Left ventricle myocardium inferior (tissue), 1 donor: ENCODE measurements around the gene SF3B4. TPM values are rescaled to one million over a fixed set of nuclear protein-coding genes. Genes with fewer than 3 reads are reported as not detected.
A peak's percentile ranks its signal among the peaks of the same experiment; 100 is the strongest.

ENCODE experiments used
- DNase-seq: peaks from one replicate; pipeline ENCODE4 v3.0.0-alpha.2; 2020
- H3K27ac ChIP-seq: fragments of 200-600 bp; replicated peaks from 2 replicates; pipeline ENCODE4 v1.8.0; 2021
- H3K27me3 ChIP-seq: fragments of 200-600 bp; 2 replicates; pipeline ENCODE4 v1.8.0; 2021; ENCODE audit warnings: low read depth
- H3K36me3 ChIP-seq: fragments of 200-600 bp; 2 replicates; pipeline ENCODE4 v1.8.0; 2021
- H3K4me1 ChIP-seq: fragments of 200-600 bp; 2 replicates; pipeline ENCODE4 v1.8.0; 2021
- H3K4me3 ChIP-seq: fragments of 200-600 bp; 2 replicates; pipeline ENCODE4 v1.8.0; 2021; ENCODE audit warnings: mild to moderate bottlenecking, moderate library complexity
- H3K9me3 ChIP-seq: fragments of 200-600 bp; replicated peaks from 2 replicates; pipeline ENCODE4 v1.8.0; 2021
- intact Hi-C: fragments of 100-400 bp; cut with micrococcal nuclease; formaldehyde crosslinking; loops from one replicate; pipeline ENCODE4 v1.11.0; 2022
- total RNA-seq: library from RNA; stranded (reverse); fragmentation: NEBNext Ultra II Directional; extraction: Animal tissue kit (Norgen Biotek cat#: 25700); gene quantifications from one replicate; pipeline ENCODE4 v1.2.1, GENCODE V29; 2021
- TF ChIP-seq, protein P1 (sequence below): fragments of 200-600 bp; IDR thresholded peaks from 2 replicates; pipeline ENCODE4 v1.8.0; 2021; ENCODE audit warnings: antibody characterized with exemption, mild to moderate bottlenecking, borderline replicate concordance
- donor health status: DM: no; HTN: yes; CAD: no; lungs with severe emphysema.

SF3B4 gene
- total RNA-seq, 1 donor from 2014 or later: 25.3 TPM

DNA sequence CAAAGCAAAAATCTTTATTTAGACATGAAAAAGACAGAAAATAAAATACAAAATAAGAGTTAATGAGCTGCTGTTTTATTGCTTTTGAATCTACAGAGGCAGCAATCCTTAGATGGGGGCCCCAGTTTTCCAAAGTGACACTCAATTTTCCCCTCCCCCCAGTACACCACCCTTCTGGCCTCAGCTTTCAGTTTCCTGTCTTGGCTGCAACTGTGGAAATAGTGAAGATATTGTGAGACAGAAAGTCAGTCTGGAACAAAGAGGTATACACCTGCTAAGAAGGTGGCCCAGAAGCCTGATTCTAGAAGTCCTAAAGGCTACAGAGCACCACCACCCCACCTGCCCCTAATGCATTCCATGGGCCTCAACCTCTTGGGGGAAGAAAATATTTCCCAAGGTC is 10.2 kb upstream of the SF3B4 start:
- no peak for DNase-seq
- H3K4me1 ChIP-seq: peaks cover 60% of the 10 kb centered on the region
- TF ChIP-seq, protein P1, sequence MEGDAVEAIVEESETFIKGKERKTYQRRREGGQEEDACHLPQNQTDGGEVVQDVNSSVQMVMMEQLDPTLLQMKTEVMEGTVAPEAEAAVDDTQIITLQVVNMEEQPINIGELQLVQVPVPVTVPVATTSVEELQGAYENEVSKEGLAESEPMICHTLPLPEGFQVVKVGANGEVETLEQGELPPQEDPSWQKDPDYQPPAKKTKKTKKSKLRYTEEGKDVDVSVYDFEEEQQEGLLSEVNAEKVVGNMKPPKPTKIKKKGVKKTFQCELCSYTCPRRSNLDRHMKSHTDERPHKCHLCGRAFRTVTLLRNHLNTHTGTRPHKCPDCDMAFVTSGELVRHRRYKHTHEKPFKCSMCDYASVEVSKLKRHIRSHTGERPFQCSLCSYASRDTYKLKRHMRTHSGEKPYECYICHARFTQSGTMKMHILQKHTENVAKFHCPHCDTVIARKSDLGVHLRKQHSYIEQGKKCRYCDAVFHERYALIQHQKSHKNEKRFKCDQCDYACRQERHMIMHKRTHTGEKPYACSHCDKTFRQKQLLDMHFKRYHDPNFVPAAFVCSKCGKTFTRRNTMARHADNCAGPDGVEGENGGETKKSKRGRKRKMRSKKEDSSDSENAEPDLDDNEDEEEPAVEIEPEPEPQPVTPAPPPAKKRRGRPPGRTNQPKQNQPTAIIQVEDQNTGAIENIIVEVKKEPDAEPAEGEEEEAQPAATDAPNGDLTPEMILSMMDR: no peak
- H3K27me3 ChIP-seq: no peaks in the 10 kb centered on the region
- H3K4me3 ChIP-seq: no peak overlapping the region
- H3K9me3 ChIP-seq: no peaks in the 10 kb centered on the region
- no peaks in the 10 kb centered on the region for H3K36me3 ChIP-seq
- intact Hi-C loops: no loop called here
- peak overlapping the region; percentile 86 for H3K27ac ChIP-seq

DNA sequence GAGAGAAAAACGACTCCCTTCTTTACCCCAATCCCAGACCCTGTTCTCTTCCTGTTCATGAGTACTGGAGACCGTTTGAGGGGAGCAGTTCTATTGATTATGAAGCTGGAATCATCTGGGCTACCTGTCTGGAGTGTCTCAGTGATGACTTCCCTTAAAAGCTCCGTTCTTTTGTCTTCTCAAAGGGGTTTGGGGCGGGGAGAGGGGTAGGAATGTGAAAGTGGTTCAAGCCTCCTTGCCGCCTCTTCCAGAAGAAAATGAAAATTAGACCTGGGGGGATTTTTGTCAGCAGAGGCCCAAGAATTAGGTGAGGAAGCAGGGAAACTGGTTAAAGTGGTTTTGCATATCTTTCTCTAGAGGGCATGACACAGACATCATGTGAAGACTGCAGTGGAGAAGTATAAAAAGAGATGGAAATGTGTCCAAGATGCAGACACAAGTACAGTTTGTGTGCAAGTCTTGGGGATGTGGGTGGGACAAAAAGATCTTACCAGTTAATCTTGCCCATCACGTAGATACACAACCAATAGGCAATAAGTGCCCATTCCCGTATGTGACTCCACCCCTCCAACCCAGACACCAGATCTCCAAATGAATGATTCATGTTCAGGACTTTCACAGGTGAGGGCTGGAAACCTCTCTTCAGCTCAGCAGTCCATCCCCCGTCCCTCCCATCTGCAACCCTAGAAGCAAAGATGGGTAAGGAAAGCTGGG is 9.5 kb upstream of the SF3B4 start:
- Histone ChIP-seq H3K36me3 (no peaks in the 10 kb centered on the region), H3K9me3 (no peaks in the 10 kb centered on the region), H3K4me3 (peak overlapping the region; percentile 69), H3K4me1 (peaks cover 54% of the 10 kb centered on the region), H3K27ac (peak overlapping the region; percentile 86), H3K27me3 (no peaks in the 10 kb centered on the region)
- DNase-seq: no peak
- TF ChIP-seq, protein P1: no peak
- intact Hi-C loops: no loop called here

DNA sequence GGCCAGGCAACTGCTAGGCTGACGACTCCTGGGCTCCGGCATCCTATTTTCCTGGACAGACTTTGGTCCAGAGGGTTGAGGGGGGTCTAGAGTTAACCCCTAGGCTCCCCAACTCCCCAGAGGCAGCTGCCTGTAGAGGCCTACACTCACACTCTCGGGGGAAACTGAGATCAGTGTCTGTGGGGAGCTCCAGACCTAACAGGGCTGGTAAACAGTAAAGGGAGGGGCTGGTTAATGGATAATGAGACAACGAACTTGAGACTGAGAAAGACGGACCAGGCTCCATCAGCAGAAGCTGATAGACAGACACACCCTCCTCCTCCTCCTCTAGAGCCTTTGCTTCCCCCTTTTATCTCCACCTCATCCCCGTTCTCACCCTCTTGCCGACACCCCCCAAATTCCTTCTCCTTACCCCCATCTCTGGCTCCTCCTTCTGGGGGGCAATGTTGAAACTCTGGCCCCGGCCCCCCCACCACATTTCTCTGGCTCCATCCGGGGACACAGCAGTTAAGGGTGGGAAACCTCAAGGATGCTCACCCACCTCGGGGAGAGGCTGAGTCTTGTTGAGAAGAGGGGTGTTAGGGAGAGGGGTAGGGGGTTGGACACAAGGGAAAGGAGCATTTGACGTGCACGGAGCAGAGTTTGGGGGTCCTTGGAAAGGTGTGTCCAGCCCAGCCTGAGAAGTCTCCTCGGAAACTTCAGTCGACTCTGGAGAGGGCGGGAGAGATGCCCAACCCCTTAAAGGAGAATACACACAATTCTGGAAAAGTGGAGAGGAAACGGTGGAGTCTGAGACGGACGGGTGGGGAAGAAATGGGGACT is 8.8 kb upstream of the SF3B4 start, which contains the start of gene MTMR11:
Gene MTMR11 (minus strand): TSS at position 710 of the 822 bp plus-strand sequence. CDS start 232 bp downstream, at position 478.
- no peak for DNase-seq
- intact Hi-C loops: no loop called here
- TF ChIP-seq, protein P1: no peak
- H3K27me3 ChIP-seq: no peaks in the 10 kb centered on the region
- peak within 1 kb of the TSS; percentile 69 for H3K4me3 ChIP-seq
- H3K36me3 ChIP-seq: no peaks in the 10 kb centered on the region
- peak within 1 kb of the TSS; percentile 86 for H3K27ac ChIP-seq
- H3K9me3 ChIP-seq: no peaks in the 10 kb centered on the region
- H3K4me1 ChIP-seq: peaks cover 50% of the 10 kb centered on the region

DNA sequence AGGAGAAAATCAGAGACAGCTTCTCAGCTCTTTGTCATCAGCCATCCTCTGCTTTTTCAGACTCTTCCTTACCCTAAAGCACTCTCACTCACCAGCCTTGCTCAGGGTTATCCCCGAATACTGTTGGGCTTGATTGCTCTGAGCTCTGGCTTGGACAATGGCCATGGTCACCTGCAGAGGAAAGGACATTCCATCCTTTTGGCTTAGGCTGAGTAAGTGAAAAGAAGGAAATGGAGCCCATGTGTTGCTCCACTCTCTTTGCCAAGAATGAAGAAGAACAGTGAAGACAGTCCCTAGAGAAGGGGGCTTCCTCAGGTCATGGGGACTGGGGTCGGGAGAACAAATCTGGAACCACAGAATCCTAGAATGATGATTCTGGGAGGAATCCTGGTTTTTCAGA is 6.8 kb upstream of the SF3B4 start:
- TF ChIP-seq, protein P1: no peak
- no peak for DNase-seq
- Histone ChIP-seq H3K27ac (no peak overlapping the region), H3K36me3 (no peaks in the 10 kb centered on the region), H3K4me1 (peaks cover 44% of the 10 kb centered on the region), H3K4me3 (no peak overlapping the region), H3K27me3 (no peaks in the 10 kb centered on the region), H3K9me3 (no peaks in the 10 kb centered on the region)
- intact Hi-C loops: no loop called here

DNA sequence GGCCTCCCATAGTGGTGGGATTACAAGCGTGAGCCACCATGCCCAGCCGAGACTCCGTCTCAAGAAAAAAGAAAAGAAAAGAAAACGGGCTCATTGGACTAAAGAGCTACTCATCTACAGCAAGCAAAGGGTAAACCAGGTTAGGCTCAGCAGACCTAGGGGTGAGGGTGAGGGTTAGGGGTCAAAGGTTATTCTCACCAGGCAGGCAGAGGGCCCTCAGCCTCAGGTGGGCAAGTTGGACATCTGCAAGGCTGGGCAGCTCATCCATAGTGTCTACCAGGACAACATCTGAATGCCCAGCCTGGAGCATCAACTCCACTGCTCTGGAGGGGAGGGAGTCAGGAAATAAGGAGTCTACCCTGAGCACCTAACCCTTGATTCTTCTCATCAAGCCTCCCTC is 5.6 kb upstream of the SF3B4 start:
- H3K36me3 ChIP-seq: no peaks in the 10 kb centered on the region
- H3K4me1 ChIP-seq: peaks cover 42% of the 10 kb centered on the region
- no peaks in the 10 kb centered on the region for H3K27me3 ChIP-seq
- H3K9me3 ChIP-seq: no peaks in the 10 kb centered on the region
- DNase-seq: no peak
- intact Hi-C loops: no loop called here
- H3K27ac ChIP-seq: no peak overlapping the region
- TF ChIP-seq, protein P1: no peak
- H3K4me3 ChIP-seq: no peak overlapping the region
